Keratinocyte (primary cell): Measurements from ENCODE around the gene PTPRN2.

Experiments used
- EZH2 ChIP-seq: IDR thresholded peaks from one replicate; pipeline ENCODE4 v1.6.1; 2012; ENCODE audit warnings: inconsistent platforms, mild to moderate bottlenecking, low read length, moderate library complexity
- TF ChIP-seq, protein P1 (sequence below), 3 experiments: IDR thresholded peaks in 1 of 3; conservative IDR thresholded peaks in 1 of 3; optimal IDR thresholded peaks in 1 of 3; 2 replicates in 2 of 3; 3 replicates in 1 of 3; pipeline versions ENCODE3 to v1.5.1; 2011; ENCODE audit warnings: low read length in 3 of 3, mild to moderate bottlenecking in 3 of 3, moderate library complexity in 2 of 3, control low read depth in 1 of 3, inconsistent platforms in 1 of 3; ENCODE audit not compliant: insufficient read depth in 2 of 3; ENCODE audit errors: extremely low read depth in 1 of 3

DNA sequence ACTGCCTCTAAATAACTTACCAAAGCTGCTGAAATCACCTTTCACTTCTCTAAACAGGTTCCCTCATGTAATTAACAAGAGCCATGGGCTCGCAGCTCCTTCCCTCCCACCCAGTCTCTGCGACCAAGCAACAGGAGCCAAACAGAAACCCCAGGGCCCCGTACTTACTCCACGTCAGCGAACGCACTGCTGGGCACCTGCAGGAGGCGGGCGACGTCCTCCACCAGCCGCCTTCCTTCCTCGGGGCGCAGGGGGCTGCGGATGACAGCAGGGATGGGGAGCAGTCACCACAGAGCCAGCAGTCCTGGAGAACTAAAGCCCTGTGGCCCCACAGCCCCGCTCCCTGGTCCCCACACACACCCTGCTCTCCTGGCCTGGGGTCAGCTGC, 477.0 kb downstream of the PTPRN2 start:
- TF ChIP-seq, protein P1, sequence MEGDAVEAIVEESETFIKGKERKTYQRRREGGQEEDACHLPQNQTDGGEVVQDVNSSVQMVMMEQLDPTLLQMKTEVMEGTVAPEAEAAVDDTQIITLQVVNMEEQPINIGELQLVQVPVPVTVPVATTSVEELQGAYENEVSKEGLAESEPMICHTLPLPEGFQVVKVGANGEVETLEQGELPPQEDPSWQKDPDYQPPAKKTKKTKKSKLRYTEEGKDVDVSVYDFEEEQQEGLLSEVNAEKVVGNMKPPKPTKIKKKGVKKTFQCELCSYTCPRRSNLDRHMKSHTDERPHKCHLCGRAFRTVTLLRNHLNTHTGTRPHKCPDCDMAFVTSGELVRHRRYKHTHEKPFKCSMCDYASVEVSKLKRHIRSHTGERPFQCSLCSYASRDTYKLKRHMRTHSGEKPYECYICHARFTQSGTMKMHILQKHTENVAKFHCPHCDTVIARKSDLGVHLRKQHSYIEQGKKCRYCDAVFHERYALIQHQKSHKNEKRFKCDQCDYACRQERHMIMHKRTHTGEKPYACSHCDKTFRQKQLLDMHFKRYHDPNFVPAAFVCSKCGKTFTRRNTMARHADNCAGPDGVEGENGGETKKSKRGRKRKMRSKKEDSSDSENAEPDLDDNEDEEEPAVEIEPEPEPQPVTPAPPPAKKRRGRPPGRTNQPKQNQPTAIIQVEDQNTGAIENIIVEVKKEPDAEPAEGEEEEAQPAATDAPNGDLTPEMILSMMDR (optimal IDR thresholded peaks at IDR 0.05 in 1 of 3, IDR thresholded peaks at IDR 0.05 in 1 of 3, conservative IDR thresholded peaks at IDR 0.05 in 1 of 3; ENCODE audit: extremely low read depth in 1 of 3, insufficient read depth in 2 of 3, low read length in 3 of 3) = no peak
- TF ChIP-seq EZH2 = no peak
